ENCODE results near the gene MADD. TPM values are rescaled to one million over a fixed set of nuclear protein-coding genes. Genes with fewer than 3 reads are reported as not detected.
A peak's percentile ranks its signal among the peaks of the same experiment; 100 is the strongest.

Gene MADD
- total RNA-seq, 1 experiment from 2014 or later, result 24.8 TPM

DNA sequence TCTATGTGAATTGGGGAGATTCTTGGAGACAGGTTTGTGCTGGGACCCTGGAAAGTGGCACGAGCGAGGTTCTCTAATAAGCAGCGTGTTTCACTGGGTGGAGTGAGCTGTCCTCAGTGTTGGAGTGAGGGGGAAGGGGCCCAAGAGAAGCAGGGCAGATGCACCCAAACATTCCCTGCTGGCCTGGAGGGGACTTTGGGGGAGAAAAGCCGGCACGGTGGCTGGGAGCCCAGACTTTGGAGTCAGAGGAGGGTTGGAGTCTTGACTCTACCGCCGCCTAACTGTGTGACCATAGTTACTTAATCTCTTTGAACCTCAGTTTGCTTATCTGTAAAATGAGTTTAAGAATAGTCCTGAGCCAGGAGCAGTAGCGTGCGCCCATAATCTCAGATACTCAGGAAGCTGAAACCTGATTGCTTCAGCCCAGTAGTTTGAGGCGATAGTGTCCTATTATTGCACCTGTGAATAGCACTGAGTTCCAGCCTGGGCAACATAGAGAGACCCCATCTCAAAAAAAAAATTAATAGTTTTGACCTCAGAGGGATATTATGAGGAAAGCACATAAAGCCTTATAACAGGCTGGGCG is 11.5 kb upstream of the MADD start:
- H3K36me3 Mint-ChIP-seq (ENCODE audit: insufficient read depth, unreplicated experiment), result peaks cover 5% of the 10 kb centered on the region
- H3K9me3 Mint-ChIP-seq (ENCODE audit: unreplicated experiment), result no peaks in the 10 kb centered on the region
- DNase-seq (ENCODE audit: unreplicated experiment), result no peak
- H3K27ac Mint-ChIP-seq (ENCODE audit: low read depth, unreplicated experiment), result no peak overlapping the region
- ChIA-PET CTCF (interaction anchor here (0.6 to 4.2 kb wide), 17 partner anchors 10 to 595 kb away, joined by 3 to 33 read pairs (median 4); partner anchors contain the start of gene ACP2), POLR2A (interaction anchor here (0.7 to 3.3 kb wide), 8 partner anchors 8 to 73 kb away, joined by 3 to 38 read pairs (median 6); partner anchors contain the start of genes ACP2 and MADD)
- peak overlapping the region; percentile 80 for H3K4me3 Mint-ChIP-seq (ENCODE audit: unreplicated experiment)
- H3K4me1 Mint-ChIP-seq (ENCODE audit: insufficient read depth, unreplicated experiment), result peaks cover 24% of the 10 kb centered on the region
- intact Hi-C loops (cut with micrococcal nuclease), result loop anchor here (2.0 kb wide), 1 partner anchor 90 kb away; no protein-coding TSS in a partner anchor
- H3K27me3 Mint-ChIP-seq (ENCODE audit: insufficient read depth, unreplicated experiment), result no peaks in the 10 kb centered on the region
- TF ChIP-seq, protein P1, sequence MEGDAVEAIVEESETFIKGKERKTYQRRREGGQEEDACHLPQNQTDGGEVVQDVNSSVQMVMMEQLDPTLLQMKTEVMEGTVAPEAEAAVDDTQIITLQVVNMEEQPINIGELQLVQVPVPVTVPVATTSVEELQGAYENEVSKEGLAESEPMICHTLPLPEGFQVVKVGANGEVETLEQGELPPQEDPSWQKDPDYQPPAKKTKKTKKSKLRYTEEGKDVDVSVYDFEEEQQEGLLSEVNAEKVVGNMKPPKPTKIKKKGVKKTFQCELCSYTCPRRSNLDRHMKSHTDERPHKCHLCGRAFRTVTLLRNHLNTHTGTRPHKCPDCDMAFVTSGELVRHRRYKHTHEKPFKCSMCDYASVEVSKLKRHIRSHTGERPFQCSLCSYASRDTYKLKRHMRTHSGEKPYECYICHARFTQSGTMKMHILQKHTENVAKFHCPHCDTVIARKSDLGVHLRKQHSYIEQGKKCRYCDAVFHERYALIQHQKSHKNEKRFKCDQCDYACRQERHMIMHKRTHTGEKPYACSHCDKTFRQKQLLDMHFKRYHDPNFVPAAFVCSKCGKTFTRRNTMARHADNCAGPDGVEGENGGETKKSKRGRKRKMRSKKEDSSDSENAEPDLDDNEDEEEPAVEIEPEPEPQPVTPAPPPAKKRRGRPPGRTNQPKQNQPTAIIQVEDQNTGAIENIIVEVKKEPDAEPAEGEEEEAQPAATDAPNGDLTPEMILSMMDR (IDR thresholded peaks at IDR 0.05; ENCODE audit: unreplicated experiment), result no peak
- BruUV-seq (replicated peaks), result no TSS peak

DNA sequence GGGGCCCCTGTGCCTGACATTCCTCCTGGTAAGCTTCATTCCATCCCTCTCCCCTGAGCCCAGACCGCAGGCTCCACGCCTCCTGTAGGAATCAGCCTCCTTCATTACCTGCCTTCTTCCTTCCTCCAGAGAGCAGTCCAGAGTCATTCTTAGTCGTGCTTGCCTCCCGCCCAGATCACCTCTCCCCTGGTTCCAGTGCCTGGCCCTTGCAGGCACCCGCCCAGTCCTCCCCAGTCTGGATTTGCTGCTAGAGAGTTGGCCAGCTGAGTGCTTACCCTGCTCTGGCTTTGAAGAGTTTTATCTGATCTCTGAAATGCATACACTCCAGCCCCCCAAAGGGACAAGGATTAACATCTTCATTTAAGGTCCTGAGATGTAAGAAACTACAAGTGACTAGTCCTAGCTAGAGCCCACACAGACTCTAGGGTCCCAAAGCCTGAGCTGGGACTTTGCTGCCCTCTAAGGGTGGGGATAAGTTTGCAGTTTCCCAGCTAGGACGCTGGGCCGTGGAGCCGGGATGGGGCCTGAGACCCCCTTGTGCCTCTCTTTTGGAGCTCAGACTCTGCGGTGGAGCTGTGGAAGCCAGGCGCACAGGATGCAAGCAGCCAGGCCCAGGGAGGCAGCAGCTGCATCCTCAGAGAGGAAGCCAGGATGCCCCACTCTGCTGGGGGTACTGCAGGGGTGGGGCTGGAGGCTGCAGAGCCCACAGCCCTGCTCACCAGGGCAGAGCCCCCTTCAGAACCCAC is 10.5 kb upstream of the MADD start:
- ChIA-PET CTCF (interaction anchor here (0.6 to 4.2 kb wide), 22 partner anchors 9 to 885 kb away, joined by 3 to 33 read pairs (median 4); partner anchors contain the start of gene ACP2), POLR2A (interaction anchor here (0.7 to 3.3 kb wide), 7 partner anchors 11 to 84 kb away, joined by 3 to 38 read pairs (median 5); partner anchors contain the start of genes ACP2 and MADD)
- TF ChIP-seq, protein P1 (IDR thresholded peaks at IDR 0.05; ENCODE audit: unreplicated experiment), result peak; percentile 40
- Mint-ChIP-seq H3K27ac (ENCODE audit: low read depth, unreplicated experiment) (no peak overlapping the region), H3K4me3 (ENCODE audit: unreplicated experiment) (no peak overlapping the region), H3K4me1 (ENCODE audit: insufficient read depth, unreplicated experiment) (peaks cover 24% of the 10 kb centered on the region), H3K9me3 (ENCODE audit: unreplicated experiment) (no peaks in the 10 kb centered on the region), H3K27me3 (ENCODE audit: insufficient read depth, unreplicated experiment) (no peaks in the 10 kb centered on the region), H3K36me3 (ENCODE audit: insufficient read depth, unreplicated experiment) (peaks cover 8% of the 10 kb centered on the region)
- intact Hi-C loops (cut with micrococcal nuclease), result loop anchor here (2.0 kb wide), 1 partner anchor 89 kb away; no protein-coding TSS in a partner anchor
- DNase-seq (ENCODE audit: unreplicated experiment), result peak; percentile 47
- BruUV-seq (replicated peaks), result no TSS peak

DNA sequence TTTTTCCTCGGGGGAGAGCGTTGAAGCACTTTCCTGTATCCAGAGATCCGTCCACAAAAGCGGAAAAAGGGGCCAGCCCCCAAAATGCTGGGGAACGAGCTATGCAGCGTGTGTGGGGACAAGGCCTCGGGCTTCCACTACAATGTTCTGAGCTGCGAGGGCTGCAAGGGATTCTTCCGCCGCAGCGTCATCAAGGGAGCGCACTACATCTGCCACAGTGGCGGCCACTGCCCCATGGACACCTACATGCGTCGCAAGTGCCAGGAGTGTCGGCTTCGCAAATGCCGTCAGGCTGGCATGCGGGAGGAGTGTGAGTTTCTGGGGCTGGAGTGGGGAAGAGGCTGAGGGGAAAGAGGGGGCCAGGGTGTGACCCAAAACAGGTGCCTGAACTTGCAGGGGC is 9.6 kb upstream of the MADD start:
- H3K4me3 Mint-ChIP-seq (ENCODE audit: unreplicated experiment), result no peak overlapping the region
- POLR2A ChIA-PET, result no interaction called here
- H3K36me3 Mint-ChIP-seq (ENCODE audit: insufficient read depth, unreplicated experiment), result peaks cover 8% of the 10 kb centered on the region
- no peaks in the 10 kb centered on the region for H3K27me3 Mint-ChIP-seq (ENCODE audit: insufficient read depth, unreplicated experiment)
- no peaks in the 10 kb centered on the region for H3K9me3 Mint-ChIP-seq (ENCODE audit: unreplicated experiment)
- no TSS peak for BruUV-seq (replicated peaks)
- TF ChIP-seq, protein P1 (IDR thresholded peaks at IDR 0.05; ENCODE audit: unreplicated experiment), result no peak
- no peak overlapping the region for H3K27ac Mint-ChIP-seq (ENCODE audit: low read depth, unreplicated experiment)
- DNase-seq (ENCODE audit: unreplicated experiment), result no peak
- H3K4me1 Mint-ChIP-seq (ENCODE audit: insufficient read depth, unreplicated experiment), result peaks cover 18% of the 10 kb centered on the region
- CTCF ChIA-PET, result interaction anchor here (0.5 to 4.2 kb wide), 7 partner anchors 12 to 360 kb away, joined by 3 to 33 read pairs (median 4); partner anchors contain the start of genes ACP2 and ARFGAP2
- intact Hi-C loops (cut with micrococcal nuclease), result no loop called here

DNA sequence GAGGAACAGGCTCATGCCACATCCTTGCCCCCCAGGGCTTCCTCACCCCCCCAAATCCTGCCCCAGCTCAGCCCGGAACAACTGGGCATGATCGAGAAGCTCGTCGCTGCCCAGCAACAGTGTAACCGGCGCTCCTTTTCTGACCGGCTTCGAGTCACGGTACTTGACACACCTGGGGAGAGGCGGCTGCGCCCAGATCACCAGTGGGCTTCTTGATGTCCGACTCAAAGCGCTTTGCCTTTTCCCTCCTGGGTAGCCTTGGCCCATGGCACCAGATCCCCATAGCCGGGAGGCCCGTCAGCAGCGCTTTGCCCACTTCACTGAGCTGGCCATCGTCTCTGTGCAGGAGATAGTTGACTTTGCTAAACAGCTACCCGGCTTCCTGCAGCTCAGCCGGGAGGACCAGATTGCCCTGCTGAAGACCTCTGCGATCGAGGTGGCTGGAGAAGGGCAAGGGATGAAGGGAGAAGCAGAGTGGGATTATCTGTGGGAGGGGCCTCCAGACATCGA is 8.6 kb upstream of the MADD start:
- Mint-ChIP-seq H3K9me3 (ENCODE audit: unreplicated experiment) (no peaks in the 10 kb centered on the region), H3K36me3 (ENCODE audit: insufficient read depth, unreplicated experiment) (peaks cover 8% of the 10 kb centered on the region), H3K4me1 (ENCODE audit: insufficient read depth, unreplicated experiment) (peaks cover 18% of the 10 kb centered on the region), H3K27ac (ENCODE audit: low read depth, unreplicated experiment) (peak overlapping the region; percentile 39), H3K4me3 (ENCODE audit: unreplicated experiment) (no peak overlapping the region), H3K27me3 (ENCODE audit: insufficient read depth, unreplicated experiment) (no peaks in the 10 kb centered on the region)
- no TSS peak for BruUV-seq (replicated peaks)
- DNase-seq (ENCODE audit: unreplicated experiment), result no peak
- ChIA-PET POLR2A (interaction anchor here (0.9 to 1.2 kb wide), 2 partner anchors 9 to 12 kb away, joined by 5 to 7 read pairs; partner anchors contain the start of genes ACP2 and MADD), CTCF (interaction anchor here (4.2 kb wide), 1 partner anchor 13 kb away, joined by 33 read pairs; the partner anchor contains the start of gene ACP2)
- TF ChIP-seq, protein P1 (IDR thresholded peaks at IDR 0.05; ENCODE audit: unreplicated experiment), result no peak
- intact Hi-C loops (cut with micrococcal nuclease), result no loop called here
